HepG2 (cell line): ENCODE measurements around the gene CTCF. TPM values are rescaled to one million over a fixed set of nuclear protein-coding genes. Genes with fewer than 3 reads are reported as not detected.

ENCODE experiments used
- ARID2 ChIP-seq: sonication (generic); formaldehyde crosslinking; IDR thresholded peaks from 2 replicates; pipeline ENCODE4 v1.8.1; 2022; ENCODE audit warnings: mild to moderate bottlenecking, missing genetic modification reagents, borderline replicate concordance
- ERF ChIP-seq: IDR thresholded peaks from 2 replicates; pipeline ENCODE4 v1.6.1; 2018; ENCODE audit warnings: missing biosample characterization, missing genetic modification reagents
- ETS1 ChIP-seq: sonication (generic); formaldehyde crosslinking; IDR thresholded peaks from 2 replicates; pipeline ENCODE4 v1.4.0; 2020; ENCODE audit warnings: missing genetic modification reagents
- GABPB1 ChIP-seq: IDR thresholded peaks from 2 replicates; pipeline ENCODE4 v1.6.1; 2016; ENCODE audit warnings: mild to moderate bottlenecking, missing genetic modification reagents, moderate library complexity, missing compliant biosample characterization
- HBP1 ChIP-seq: IDR thresholded peaks from 2 replicates; pipeline ENCODE4 v1.6.1; 2016; ENCODE audit warnings: low read depth, control low read depth
- KLF6 ChIP-seq: IDR thresholded peaks from 2 replicates; pipeline ENCODE4 v1.8.0; 2016; ENCODE audit warnings: missing biosample characterization, missing genetic modification reagents
- MIER2 ChIP-seq: IDR thresholded peaks from 2 replicates; pipeline ENCODE4 v1.6.1; 2016; ENCODE audit warnings: missing biosample characterization, missing genetic modification reagents
- PHF21A ChIP-seq: sonication (generic); formaldehyde crosslinking; IDR thresholded peaks from 2 replicates; pipeline ENCODE4 v1.5.0; 2020; ENCODE audit warnings: mild to moderate bottlenecking, missing genetic modification reagents
- REPIN1 ChIP-seq: sonication (generic); formaldehyde crosslinking; IDR thresholded peaks from 2 replicates; pipeline ENCODE4 v1.8.0; 2022; ENCODE audit warnings: missing genetic modification reagents, low read depth, mild to moderate bottlenecking, borderline replicate concordance
- RFX5 ChIP-seq: IDR thresholded peaks from 2 replicates; pipeline ENCODE4 v1.6.1; 2011; ENCODE audit warnings: low read depth, low read length, improper control_type of control experiment
- SMARCC2 ChIP-seq: fragments of 450-650 bp; IDR thresholded peaks from 2 replicates; pipeline ENCODE4 v1.6.1; 2017; ENCODE audit warnings: antibody characterized with exemption, mild to moderate bottlenecking
- SP5 ChIP-seq: IDR thresholded peaks from 2 replicates; pipeline ENCODE4 v1.6.1; 2016; ENCODE audit warnings: low read depth, borderline replicate concordance
- THAP9 ChIP-seq: sonication (generic); formaldehyde crosslinking; IDR thresholded peaks from 2 replicates; pipeline ENCODE4; 2020; ENCODE audit warnings: missing genetic modification reagents, mild to moderate bottlenecking, borderline replicate concordance
- ZC3H13 ChIP-seq: sonication (generic); formaldehyde crosslinking; IDR thresholded peaks from 2 replicates; pipeline ENCODE4 v1.8.1; 2023; ENCODE audit warnings: mild to moderate bottlenecking, missing genetic modification reagents, moderate library complexity
- ZMYM2 ChIP-seq: sonication (generic); formaldehyde crosslinking; IDR thresholded peaks from 2 replicates; pipeline ENCODE4 v1.8.0; 2022; ENCODE audit warnings: mild to moderate bottlenecking, missing genetic modification reagents
- ZNF124 ChIP-seq: sonication (generic); formaldehyde crosslinking; IDR thresholded peaks from 2 replicates; pipeline ENCODE4 v1.4.0; 2020; ENCODE audit warnings: missing genetic modification reagents
- ZNF136 ChIP-seq: sonication (generic); formaldehyde crosslinking; IDR thresholded peaks from 2 replicates; pipeline ENCODE4 v1.8.1; 2022; ENCODE audit warnings: low read depth, mild to moderate bottlenecking, moderate library complexity, missing genetic modification reagents
- ZNF644 ChIP-seq: IDR thresholded peaks from 2 replicates; pipeline ENCODE4 v1.6.1; 2016; ENCODE audit warnings: low read depth
- ZNF75D ChIP-seq: sonication (generic); formaldehyde crosslinking; IDR thresholded peaks from 2 replicates; pipeline ENCODE4 v1.8.1; 2023; ENCODE audit warnings: missing genetic modification reagents, mild to moderate bottlenecking, borderline replicate concordance
- polyA plus RNA-seq, 8 experiments: library from polyadenylated mRNA; depleted of rRNA in 3 of 8; stranded (reverse) in 7 of 8; unstranded in 1 of 8; fragments of >200 nt; fragmentation: Illumina TruSeq in 4 of 8; extraction: Trizol in 4 of 8; gene quantifications; 2 replicates each; pipeline versions ENCODE4 v1.2.1 to v1.2.3, GENCODE V29; 2011 to 2016; ENCODE audit warnings: low read depth in 4 of 8, missing spikeins in 1 of 8, mixed read lengths in 1 of 8; ENCODE audit not compliant: insufficient read depth in 1 of 8
- total RNA-seq, 5 experiments: library from RNA; depleted of rRNA; stranded (reverse); fragments of >200 nt; fragmentation: Illumina TruSeq; extraction: Trizol; gene quantifications; 2 replicates each; pipeline ENCODE4 v1.2.3, GENCODE V29; 2016; ENCODE audit warnings: low read depth in 1 of 5

The CTCF gene
- total and polyA plus RNA-seq, 2 of the 13 experiments (the other 11 are each of a cell fraction or from before 2014, with no cell fraction given): 19.5 to 37.5 TPM

GRCh38 chr16:67521095-67521804 is 41.1 kb upstream of the CTCF start (continued):
- peak; percentile 80; the same call in 1 of the 2 replicates for TF ChIP-seq THAP9
- TF ChIP-seq ZNF136 (CRISPR knock-in tag): no peak; the same call in none of the 2 replicates
- no peak for TF ChIP-seq ZNF75D (CRISPR knock-in tag)
- peak; percentile 82 for TF ChIP-seq PHF21A (CRISPR knock-in tag)
- TF ChIP-seq ERF (CRISPR knock-in tag): peak; percentile 86
- no peak for TF ChIP-seq ARID2
- TF ChIP-seq MIER2 (CRISPR knock-in tag): peak; percentile 70
- TF ChIP-seq RFX5: no peak
- TF ChIP-seq REPIN1 (CRISPR knock-in tag): peak; percentile 82; the same call in 1 of the 2 replicates
- TF ChIP-seq ZMYM2 (CRISPR knock-in tag): no peak
- no peak for TF ChIP-seq HBP1 (CRISPR knock-in tag)
- TF ChIP-seq KLF6 (CRISPR knock-in tag): 0 out of 2 replicates have a peak, but pooled peaks have one; percentile 73
- TF ChIP-seq ETS1: no peak
- no peak for TF ChIP-seq ZNF644 (CRISPR knock-in tag)
- no peak for TF ChIP-seq ZC3H13 (CRISPR knock-in tag)
- peak; percentile 75 for TF ChIP-seq SP5 (CRISPR knock-in tag)
- peak; percentile 24; the same call in 1 of the 2 replicates for TF ChIP-seq ZNF124
- peak; percentile 61 for TF ChIP-seq GABPB1 (CRISPR knock-in tag)
- no peak for TF ChIP-seq SMARCC2
